ENCODE data around the gene LCA5. TPM values are rescaled to one million over a fixed set of nuclear protein-coding genes. Genes with fewer than 3 reads are reported as not detected.

Gene LCA5
- total RNA-seq, 1 donor from 2014 or later, result 13.2 TPM

GRCh38 chr6:79441192-79441591 is 96.0 kb downstream of the LCA5 start:
- no peak overlapping the region for H3K4me3 Mint-ChIP-seq
- H3K9ac ChIP-seq, result no peak overlapping the region
- no peak overlapping the region for H3K27ac Mint-ChIP-seq
- H3K27me3 ChIP-seq, result no peaks in the 10 kb centered on the region
- H3K36me3 Mint-ChIP-seq, result peaks cover 2% of the 10 kb centered on the region
- no peak for DNase-seq (ENCODE audit: low spot score)
- H3K4me1 ChIP-seq, result no peaks in the 10 kb centered on the region
- no peak overlapping the region for H3K4me3 ChIP-seq
- H3K36me3 ChIP-seq, result no peaks in the 10 kb centered on the region
- H3K4me1 Mint-ChIP-seq, result no peaks in the 10 kb centered on the region
- no peaks in the 10 kb centered on the region for H3K9me3 ChIP-seq (ENCODE audit: low read depth)
- no peaks in the 10 kb centered on the region for H3K79me2 ChIP-seq (ENCODE audit: low read depth)
- no peaks in the 10 kb centered on the region for H3F3A ChIP-seq (ENCODE audit: low read depth)
- no peak overlapping the region for H3K4me2 ChIP-seq
- no peaks in the 10 kb centered on the region for H4K20me1 ChIP-seq (ENCODE audit: low read depth)
- no peak overlapping the region for H2AFZ ChIP-seq (replicated peaks)
- peaks cover 12% of the 10 kb centered on the region for H3K9me3 Mint-ChIP-seq
- peaks cover 3% of the 10 kb centered on the region for H3K27me3 Mint-ChIP-seq (ENCODE audit: insufficient read depth, low read depth)
- H3K27ac ChIP-seq, result no peak overlapping the region
- TF ChIP-seq EZH2 (IDR thresholded peaks at IDR 0.05) (no peak), EZH2phosphoT487 (IDR thresholded peaks at IDR 0.05) (no peak), CTCF (IDR thresholded peaks at IDR 0.05) (no peak)

GRCh38 chr6:79440598-79440997 is 96.6 kb downstream of the LCA5 start:
- Histone ChIP-seq H3K27ac (no peak overlapping the region), H3F3A (ENCODE audit: low read depth) (no peaks in the 10 kb centered on the region), H3K9me3 (ENCODE audit: low read depth) (no peaks in the 10 kb centered on the region), H3K27me3 (no peaks in the 10 kb centered on the region), H3K9ac (no peak overlapping the region), H3K4me3 (no peak overlapping the region), H3K4me1 (no peaks in the 10 kb centered on the region), H3K4me2 (no peak overlapping the region), H2AFZ (replicated peaks) (no peak overlapping the region), H3K79me2 (ENCODE audit: low read depth) (no peaks in the 10 kb centered on the region), H4K20me1 (ENCODE audit: low read depth) (no peaks in the 10 kb centered on the region), H3K36me3 (no peaks in the 10 kb centered on the region)
- Mint-ChIP-seq H3K4me3 (no peak overlapping the region), H3K9me3 (peaks cover 12% of the 10 kb centered on the region), H3K4me1 (no peaks in the 10 kb centered on the region), H3K27me3 (ENCODE audit: insufficient read depth, low read depth) (peaks cover 3% of the 10 kb centered on the region), H3K27ac (no peak overlapping the region), H3K36me3 (peaks cover 2% of the 10 kb centered on the region)
- DNase-seq (ENCODE audit: low spot score), result no peak
- TF ChIP-seq EZH2 (IDR thresholded peaks at IDR 0.05), result no peak
- no peak for TF ChIP-seq EZH2phosphoT487 (IDR thresholded peaks at IDR 0.05)
- TF ChIP-seq CTCF (IDR thresholded peaks at IDR 0.05), result no peak

GRCh38 chr6:79438030-79438429 is 99.2 kb downstream of the LCA5 start:
- no peaks in the 10 kb centered on the region for H3K79me2 ChIP-seq (ENCODE audit: low read depth)
- no peaks in the 10 kb centered on the region for H3K36me3 ChIP-seq
- no peaks in the 10 kb centered on the region for H3K9me3 Mint-ChIP-seq
- no peak overlapping the region for H3K9ac ChIP-seq
- DNase-seq (ENCODE audit: low spot score), result no peak
- no peak overlapping the region for H3K27ac Mint-ChIP-seq
- no peak overlapping the region for H3K4me3 Mint-ChIP-seq
- no peaks in the 10 kb centered on the region for H3K9me3 ChIP-seq (ENCODE audit: low read depth)
- H3K4me1 Mint-ChIP-seq, result no peaks in the 10 kb centered on the region
- no peak overlapping the region for H3K4me2 ChIP-seq
- peaks cover 3% of the 10 kb centered on the region for H3K27me3 Mint-ChIP-seq (ENCODE audit: insufficient read depth, low read depth)
- H3K4me3 ChIP-seq, result no peak overlapping the region
- no peaks in the 10 kb centered on the region for H3F3A ChIP-seq (ENCODE audit: low read depth)
- no peaks in the 10 kb centered on the region for H3K27me3 ChIP-seq
- no peaks in the 10 kb centered on the region for H4K20me1 ChIP-seq (ENCODE audit: low read depth)
- no peak overlapping the region for H3K27ac ChIP-seq
- no peak overlapping the region for H2AFZ ChIP-seq (replicated peaks)
- no peaks in the 10 kb centered on the region for H3K4me1 ChIP-seq
- TF ChIP-seq EZH2phosphoT487 (IDR thresholded peaks at IDR 0.05) (no peak), CTCF (IDR thresholded peaks at IDR 0.05) (no peak), EZH2 (IDR thresholded peaks at IDR 0.05) (no peak)
- H3K36me3 Mint-ChIP-seq, result peaks cover 2% of the 10 kb centered on the region
